Keratinocyte (primary cell): ENCODE data around the gene TRAF2. TPM values are rescaled to one million over a fixed set of nuclear protein-coding genes. Genes with fewer than 3 reads are reported as not detected.
"Not testable (repeated sequence)": the region's sequence is repeated elsewhere in the genome, so short reads cannot be mapped to it uniquely, and the experiment has no call there.

Source experiments
- DNase-seq: peaks from one replicate; pipeline ENCODE4 v3.0.0-alpha.2; 2011; ENCODE audit warnings: low read depth, missing footprints, low spot score
- FAIRE-seq: peaks from 2 replicates; lab custom pipeline; 2011; peaks lifted over from hg19 to GRCh38; lab: Jason Lieb, UNC
- H2AFZ ChIP-seq: 2 replicates; pipeline ENCODE4 v1.6.0; 2012; ENCODE audit warnings: low read length, control low read depth, inconsistent platforms; ENCODE audit not compliant: control insufficient read depth
- H3K27ac ChIP-seq: 2 replicates; pipeline ENCODE4 v1.5.1; 2011; ENCODE audit warnings: low read length; ENCODE audit not compliant: control insufficient read depth, insufficient read depth
- H3K27me3 ChIP-seq: 3 replicates; pipeline ENCODE4 v1.6.0; 2011; ENCODE audit warnings: low read length; ENCODE audit not compliant: control insufficient read depth, insufficient read depth; ENCODE audit errors: extremely low read depth
- H3K36me3 ChIP-seq, 2 experiments: 2 replicates in 1 of 2; 3 replicates in 1 of 2; pipeline ENCODE4 v1.5.1; 2011; ENCODE audit warnings: low read length in 2 of 2, mild to moderate bottlenecking in 1 of 2; ENCODE audit not compliant: control insufficient read depth in 2 of 2, insufficient read depth in 2 of 2; ENCODE audit errors: extremely low read depth in 1 of 2
- H3K4me1 ChIP-seq: 3 replicates; pipeline ENCODE4 v1.5.1; 2011; ENCODE audit warnings: low read length; ENCODE audit not compliant: control insufficient read depth, insufficient read depth; ENCODE audit errors: extremely low read depth
- H3K4me2 ChIP-seq: 3 replicates; pipeline ENCODE4 v1.6.0; 2011; ENCODE audit warnings: low read depth, low read length; ENCODE audit not compliant: control insufficient read depth, insufficient read depth; ENCODE audit errors: extremely low read depth
- H3K4me3 ChIP-seq, 3 experiments: fragments of 200-600 bp in 1 of 3; sonication (generic) in 1 of 3; 2 replicates in 2 of 3; 3 replicates in 1 of 3; pipeline ENCODE4 v1.5.1; 2011 to 2016; ENCODE audit warnings: low read length in 3 of 3, mild to moderate bottlenecking in 3 of 3, control low read depth in 2 of 3, inconsistent platforms in 1 of 3, low read depth in 1 of 3, mixed read lengths in 1 of 3, mixed run types in 1 of 3, moderate library complexity in 1 of 3; ENCODE audit not compliant: control insufficient read depth in 2 of 3, insufficient read depth in 2 of 3; ENCODE audit errors: extremely low read depth in 1 of 3
- H3K79me2 ChIP-seq: 2 replicates; pipeline ENCODE4 v1.6.0; 2012; ENCODE audit warnings: low read length; ENCODE audit not compliant: control insufficient read depth, insufficient read depth
- H3K9ac ChIP-seq: 3 replicates; pipeline ENCODE4 v1.6.0; 2011; ENCODE audit warnings: low read length; ENCODE audit not compliant: control insufficient read depth, insufficient read depth; ENCODE audit errors: extremely low read depth
- H3K9me1 ChIP-seq: 3 replicates; pipeline ENCODE4 v1.6.0; 2011; ENCODE audit warnings: low read length; ENCODE audit not compliant: control insufficient read depth, insufficient read depth; ENCODE audit errors: extremely low read depth
- H3K9me3 ChIP-seq: 2 replicates; pipeline ENCODE4 v1.5.1; 2012; ENCODE audit warnings: low read depth, low read length; ENCODE audit not compliant: control insufficient read depth
- H4K20me1 ChIP-seq: 3 replicates; pipeline ENCODE4 v1.6.0; 2011; ENCODE audit warnings: low read length; ENCODE audit not compliant: control insufficient read depth, insufficient read depth; ENCODE audit errors: extremely low read depth
- CTCF ChIP-seq, 3 experiments: IDR thresholded peaks in 1 of 3; conservative IDR thresholded peaks in 1 of 3; optimal IDR thresholded peaks in 1 of 3; 2 replicates in 2 of 3; 3 replicates in 1 of 3; pipeline versions ENCODE3 to v1.5.1; 2011; ENCODE audit warnings: low read length in 3 of 3, mild to moderate bottlenecking in 3 of 3, moderate library complexity in 2 of 3, control low read depth in 1 of 3, inconsistent platforms in 1 of 3; ENCODE audit not compliant: insufficient read depth in 2 of 3; ENCODE audit errors: extremely low read depth in 1 of 3
- EZH2 ChIP-seq: IDR thresholded peaks from one replicate; pipeline ENCODE4 v1.6.1; 2012; ENCODE audit warnings: inconsistent platforms, mild to moderate bottlenecking, low read length, moderate library complexity
- dilution Hi-C: fragments of 300-500 bp; cut with MboI; formaldehyde crosslinking; loops from one replicate; pipeline ENCODE4 v1.7.0; 2020; ENCODE audit warnings: low sequenced_read_pairs; ENCODE audit not compliant: extremely low pct_ligation_motif_present
- polyA plus RNA-seq, 5 experiments: library from polyadenylated mRNA; depleted of rRNA in 3 of 5; stranded (reverse) in 3 of 5; stranded (forward) in 1 of 5; unstranded in 1 of 5; fragments of >200 nt; gene quantifications; 1 replicate in 1 of 5; 2 replicates in 3 of 5; 3 replicates in 1 of 5; pipeline versions ENCODE4 v1.2.1 to v1.2.3, GENCODE V29; 2011 to 2012; ENCODE audit warnings: missing spikeins in 2 of 5, low read depth in 1 of 5, low replicate concordance in 1 of 5

Gene TRAF2
- polyA plus RNA-seq, 1 donor (not counting 4 experiments of a cell fraction or from before 2014, with no cell fraction given) = 9.9 TPM

- Histone ChIP-seq H3K27me3 (no peaks in the 10 kb centered on the region), H3K9ac (no peak overlapping the region), H2AFZ (no peak overlapping the region), H3K9me3 (no peaks in the 10 kb centered on the region), H3K9me1 (no peaks in the 10 kb centered on the region), H4K20me1 (peaks cover 3% of the 10 kb centered on the region), H3K36me3 (peaks cover 9 to 10% of the 10 kb centered on the region in 2 experiments), H3K79me2 (peaks cover 21% of the 10 kb centered on the region), H3K4me2 (no peak overlapping the region), H3K4me3 (no peak overlapping the region), H3K4me1 (peaks cover 2% of the 10 kb centered on the region), H3K27ac (no peak overlapping the region)
- dilution Hi-C loops = no loop called here
- FAIRE-seq = no peak
- TF ChIP-seq EZH2 (no peak), CTCF (optimal IDR thresholded peaks at IDR 0.05 in 1 of 3, IDR thresholded peaks at IDR 0.05 in 1 of 3, conservative IDR thresholded peaks at IDR 0.05 in 1 of 3; ENCODE audit: extremely low read depth in 1 of 3, insufficient read depth in 2 of 3, low read length in 3 of 3) (no peak)
- no peak for DNase-seq
These were observed 18.4 kb upstream of the TRAF2 start for GRCh38 chr9:136867917-136868316.

- H3K79me2 ChIP-seq = peaks cover 19% of the 10 kb centered on the region
- TF ChIP-seq CTCF (optimal IDR thresholded peaks at IDR 0.05 in 1 of 3, IDR thresholded peaks at IDR 0.05 in 1 of 3, conservative IDR thresholded peaks at IDR 0.05 in 1 of 3; ENCODE audit: extremely low read depth in 1 of 3, insufficient read depth in 2 of 3, low read length in 3 of 3) = no peak
- no peak for TF ChIP-seq EZH2
- H3K27ac ChIP-seq = no peak overlapping the region
- H3K4me1 ChIP-seq = peaks cover 2% of the 10 kb centered on the region
- dilution Hi-C loops = no loop called here
- H3K36me3 ChIP-seq = peaks cover 3 to 4% of the 10 kb centered on the region in 2 experiments
- no peak for DNase-seq
- no peak overlapping the region for H3K9ac ChIP-seq
- H4K20me1 ChIP-seq = peaks cover 3% of the 10 kb centered on the region
- H3K9me3 ChIP-seq = no peaks in the 10 kb centered on the region
- no peak overlapping the region for H3K4me3 ChIP-seq
- FAIRE-seq = no peak
- no peaks in the 10 kb centered on the region for H3K27me3 ChIP-seq
- H2AFZ ChIP-seq = no peak overlapping the region
- H3K4me2 ChIP-seq = no peak overlapping the region
- no peaks in the 10 kb centered on the region for H3K9me1 ChIP-seq
These were observed 17.7 kb upstream of the TRAF2 start for GRCh38 chr9:136868644-136869043.

- H3K9me3 ChIP-seq, H3K9ac ChIP-seq, H2AFZ ChIP-seq, FAIRE-seq, H3K4me3 ChIP-seq, H3K36me3 ChIP-seq, dilution Hi-C loops, H3K4me2 ChIP-seq, H3K4me1 ChIP-seq, H3K9me1 ChIP-seq, H4K20me1 ChIP-seq, H3K27me3 ChIP-seq, DNase-seq, H3K27ac ChIP-seq: not testable (repeated sequence)
- H3K79me2 ChIP-seq = peaks cover 14% of the 10 kb centered on the region
These were observed 16.7 kb upstream of the TRAF2 start for GRCh38 chr9:136869611-136870010.
